ENCODE data around the gene OTUD7B. TPM values are rescaled to one million over a fixed set of nuclear protein-coding genes. Genes with fewer than 3 reads are reported as not detected.

OTUD7B gene
- total and polyA plus RNA-seq, 9 of the 15 experiments (the other 6 are each of a cell fraction or from before 2014, with no cell fraction given), result 0.96 to 18.8 (median 7.4) TPM

DNA sequence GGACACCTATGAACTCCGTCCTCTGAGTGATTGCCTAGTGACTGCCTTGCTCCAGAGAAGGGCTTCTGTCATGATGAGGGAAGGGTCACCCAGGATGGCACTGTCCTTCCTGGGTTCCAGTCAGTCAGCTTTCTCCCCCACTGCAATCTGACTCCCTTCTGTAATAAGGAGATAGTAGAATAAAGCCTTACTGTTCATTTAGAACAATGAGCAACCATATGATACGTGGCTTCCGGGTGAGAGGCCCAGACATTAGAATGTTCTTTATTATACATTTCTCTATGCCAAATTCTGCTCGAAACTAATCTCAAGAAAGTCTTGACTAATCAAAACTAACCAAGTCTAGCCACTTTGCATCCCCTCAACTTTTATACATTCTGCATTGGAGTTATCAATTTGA lies 65.3 kb downstream of the OTUD7B start:
- intact Hi-C loops (cut with micrococcal nuclease), result no loop called here
- H3K9ac ChIP-seq (ENCODE audit: insufficient read depth in 1 of 2, low read depth in 2 of 2, low read length in 2 of 2), result no peak overlapping the region; a peak in 1 of 4 replicates
- H3K9me3 ChIP-seq (replicated peaks; ENCODE audit: control insufficient read depth, insufficient read depth, low read depth, low read length), result no peaks in the 10 kb centered on the region
- no peak for ATAC-seq
- H3K4me3 ChIP-seq, result no peak overlapping the region
- H4K20me1 ChIP-seq (replicated peaks; ENCODE audit: control insufficient read depth, insufficient read depth, low read length), result no peaks in the 10 kb centered on the region
- in situ Hi-C loops (cut with MboI), result no loop called here
- no peak for FAIRE-seq
- H3K36me3 ChIP-seq (ENCODE audit: control insufficient read depth, insufficient read depth, low read length), result peaks cover 47% of the 10 kb centered on the region
- H3K9me1 ChIP-seq (ENCODE audit: control insufficient read depth, insufficient read depth, low read length), result no peaks in the 10 kb centered on the region
- no peak overlapping the region for H3K27ac ChIP-seq (ENCODE audit: extremely low read depth, low read depth, low read length)
- peaks cover 0 to under 1% of the 10 kb centered on the region in 2 experiments; a peak in 2 of 5 replicates for H3K4me1 ChIP-seq (replicated peaks in 1 of 2; ENCODE audit: control insufficient read depth in 2 of 2, insufficient read depth in 2 of 2, low read length in 2 of 2)
- 89% methylated on average over 4 of the region's 4 CpGs for WGBS (ENCODE audit: insufficient coverage, low coverage, missing lambda C conversion rate)
- ChIA-PET CTCF (ENCODE audit: low intra/inter-chr PET ratio) (no interaction called here), POLR2A (interaction anchor here (0.7 kb wide), 1 partner anchor 96 kb away, joined by 3 read pairs; no protein-coding TSS in a partner anchor)
- H3K79me2 ChIP-seq (ENCODE audit: control insufficient read depth, insufficient read depth, low read length), result no peaks in the 10 kb centered on the region
- BruUV-seq (replicated peaks), result no TSS peak
- no peak overlapping the region for H2AFZ ChIP-seq (ENCODE audit: low read depth, low read length)
- H3K27me3 ChIP-seq (ENCODE audit: control insufficient read depth in 2 of 2, insufficient read depth in 2 of 2, low read length in 2 of 2), result no peaks in the 10 kb centered on the region
- DNase-seq (ENCODE audit: extremely low read depth in 1 of 4, low spot score in 3 of 4), result no peak
- no peak for TF ChIP-seq ZFX (CRISPR knock-in tag; IDR thresholded peaks at IDR 0.05)
- TF ChIP-seq SMARCA5 (IDR thresholded peaks at IDR 0.05), result no peak
- no peak for TF ChIP-seq ZNF274 (IDR thresholded peaks at IDR 0.05; ENCODE audit: borderline replicate concordance, low read depth, low read length)
- TF ChIP-seq KDM4B (IDR thresholded peaks at IDR 0.05; ENCODE audit: borderline replicate concordance in 2 of 2, low read depth in 1 of 2), result no peak
- TF ChIP-seq, protein P1, sequence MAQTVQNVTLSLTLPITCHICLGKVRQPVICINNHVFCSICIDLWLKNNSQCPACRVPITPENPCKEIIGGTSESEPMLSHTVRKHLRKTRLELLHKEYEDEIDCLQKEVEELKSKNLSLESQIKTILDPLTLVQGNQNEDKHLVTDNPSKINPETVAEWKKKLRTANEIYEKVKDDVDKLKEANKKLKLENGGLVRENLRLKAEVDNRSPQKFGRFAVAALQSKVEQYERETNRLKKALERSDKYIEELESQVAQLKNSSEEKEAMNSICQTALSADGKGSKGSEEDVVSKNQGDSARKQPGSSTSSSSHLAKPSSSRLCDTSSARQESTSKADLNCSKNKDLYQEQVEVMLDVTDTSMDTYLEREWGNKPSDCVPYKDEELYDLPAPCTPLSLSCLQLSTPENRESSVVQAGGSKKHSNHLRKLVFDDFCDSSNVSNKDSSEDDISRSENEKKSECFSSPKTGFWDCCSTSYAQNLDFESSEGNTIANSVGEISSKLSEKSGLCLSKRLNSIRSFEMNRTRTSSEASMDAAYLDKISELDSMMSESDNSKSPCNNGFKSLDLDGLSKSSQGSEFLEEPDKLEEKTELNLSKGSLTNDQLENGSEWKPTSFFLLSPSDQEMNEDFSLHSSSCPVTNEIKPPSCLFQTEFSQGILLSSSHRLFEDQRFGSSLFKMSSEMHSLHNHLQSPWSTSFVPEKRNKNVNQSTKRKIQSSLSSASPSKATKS (CRISPR knock-in tag; IDR thresholded peaks at IDR 0.05), result no peak
- TF ChIP-seq, protein P2, sequence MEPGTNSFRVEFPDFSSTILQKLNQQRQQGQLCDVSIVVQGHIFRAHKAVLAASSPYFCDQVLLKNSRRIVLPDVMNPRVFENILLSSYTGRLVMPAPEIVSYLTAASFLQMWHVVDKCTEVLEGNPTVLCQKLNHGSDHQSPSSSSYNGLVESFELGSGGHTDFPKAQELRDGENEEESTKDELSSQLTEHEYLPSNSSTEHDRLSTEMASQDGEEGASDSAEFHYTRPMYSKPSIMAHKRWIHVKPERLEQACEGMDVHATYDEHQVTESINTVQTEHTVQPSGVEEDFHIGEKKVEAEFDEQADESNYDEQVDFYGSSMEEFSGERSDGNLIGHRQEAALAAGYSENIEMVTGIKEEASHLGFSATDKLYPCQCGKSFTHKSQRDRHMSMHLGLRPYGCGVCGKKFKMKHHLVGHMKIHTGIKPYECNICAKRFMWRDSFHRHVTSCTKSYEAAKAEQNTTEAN (CRISPR knock-in tag; IDR thresholded peaks at IDR 0.05), result no peak
- no peak for TF ChIP-seq ZNF121 (CRISPR knock-in tag; conservative IDR thresholded peaks at IDR 0.05)
- no peak for TF ChIP-seq MAFG (tag; conservative IDR thresholded peaks at IDR 0.05)
- TF ChIP-seq HNRNPK (IDR thresholded peaks at IDR 0.05; ENCODE audit: low read depth, low read length, poor library complexity, severe bottlenecking), result no peak
- TF ChIP-seq NCOA4 (IDR thresholded peaks at IDR 0.05; ENCODE audit: partially characterized antibody), result no peak
- no peak for TF ChIP-seq ZNF79 (CRISPR knock-in tag; IDR thresholded peaks at IDR 0.05; ENCODE audit: low read depth)
- H3K4me2 ChIP-seq (ENCODE audit: insufficient read depth, low read length), result no peak overlapping the region

Data from K562 (cell line).